Suppressor macrophage treated with lipopolysaccharide for 1 hour (primary cell): ENCODE results near the gene BSN.
A peak's percentile ranks its signal among the peaks of the same experiment; 100 is the strongest.

ENCODE experiments used
- DNase-seq, 3 donors: peaks; one replicate each; pipeline ENCODE4 v3.0.0-alpha.2; 2020 to 2022

BSN gene

GRCh38 chr3:49553692-49554632, at the start of gene BSN:
Gene BSN (plus strand): TSS chr3:49554477. CDS start chr3:49554603, 126 bp downstream.
- peak; percentile 85 to 93 (median 87) for DNase-seq

- DNase-seq = no peak
Observed at GRCh38 chr3:49506906-49507305, 47.4 kb upstream of the BSN start.

- no peak for DNase-seq
Observed at GRCh38 chr3:49509028-49509561, 45.2 kb upstream of the BSN start.

- DNase-seq = no peak
Observed at GRCh38 chr3:49511639-49512038, 42.6 kb upstream of the BSN start.

GRCh38 chr3:49512781-49513355, 41.4 kb upstream of the BSN start:
- no peak for DNase-seq

- no peak for DNase-seq
Observed at GRCh38 chr3:49513494-49514124, 40.7 kb upstream of the BSN start.

GRCh38 chr3:49518016-49518415, 36.3 kb upstream of the BSN start:
- DNase-seq = no peak

GRCh38 chr3:49518441-49518840, 35.8 kb upstream of the BSN start:
- no peak for DNase-seq

GRCh38 chr3:49519296-49519695, 35.0 kb upstream of the BSN start:
- no peak for DNase-seq

GRCh38 chr3:49519916-49520385, 34.3 kb upstream of the BSN start:
- DNase-seq = peak; percentile 31 to 44 (median 40)

GRCh38 chr3:49523756-49524747, 30.2 kb upstream of the BSN start:
- DNase-seq = no peak

GRCh38 chr3:49529567-49529966, 24.7 kb upstream of the BSN start:
- DNase-seq = no peak

- no peak for DNase-seq
Observed at GRCh38 chr3:49530231-49530630, 24.0 kb upstream of the BSN start.

- no peak for DNase-seq
Observed at GRCh38 chr3:49530701-49531100, 23.6 kb upstream of the BSN start.

- no peak for DNase-seq
Observed at GRCh38 chr3:49531218-49531617, 23.1 kb upstream of the BSN start.

- no peak for DNase-seq
Observed at GRCh38 chr3:49531715-49532114, 22.6 kb upstream of the BSN start.

- DNase-seq = no peak
Observed at GRCh38 chr3:49533031-49533430, 21.2 kb upstream of the BSN start.

GRCh38 chr3:49533786-49534519, 20.3 kb upstream of the BSN start:
- DNase-seq = no peak

- no peak for DNase-seq
Observed at GRCh38 chr3:49534581-49535441, 19.5 kb upstream of the BSN start.
